Spinal cord (tissue), 10 donors: Measurements from ENCODE around the gene PPFIBP2. TPM values are rescaled to one million over a fixed set of nuclear protein-coding genes. Genes with fewer than 3 reads are reported as not detected.
A peak's percentile ranks its signal among the peaks of the same experiment; 100 is the strongest.

ENCODE experiments used
- DNase-seq, 6 donors: peaks; one replicate each; pipeline versions ENCODE4 v3.0.0 to v3.0.0-alpha.2; 2013 to 2015; ENCODE audit warnings: low spot score in 6 of 6, low read depth in 4 of 6
- H3K27ac ChIP-seq: one replicate; pipeline ENCODE4 v1.5.1; 2013; ENCODE audit warnings: low read depth, low read length, control low read depth
- H3K27me3 ChIP-seq: one replicate; pipeline ENCODE4 v1.6.1; 2013; ENCODE audit warnings: low read length; ENCODE audit not compliant: control insufficient read depth, insufficient read depth
- H3K36me3 ChIP-seq: one replicate; pipeline ENCODE4 v1.6.1; 2013; ENCODE audit warnings: low read length; ENCODE audit not compliant: control insufficient read depth, insufficient read depth
- H3K4me1 ChIP-seq: one replicate; pipeline ENCODE4 v1.6.1; 2013; ENCODE audit warnings: low read length; ENCODE audit not compliant: control insufficient read depth, insufficient read depth
- H3K4me3 ChIP-seq: one replicate; pipeline ENCODE4 v1.5.1; 2013; ENCODE audit warnings: low read depth, low read length, control low read depth
- H3K9me3 ChIP-seq: one replicate; pipeline ENCODE4 v1.6.1; 2013; ENCODE audit warnings: low read length; ENCODE audit not compliant: control insufficient read depth, insufficient read depth
- WGBS: methylation state at CpG from one replicate; pipeline ENCODE4 v1.1.5; 2013; ENCODE audit warnings: missing lambda C conversion rate; ENCODE audit not compliant: insufficient coverage; 5-methylcytosine and 5-hydroxymethylcytosine counted together
- polyA plus RNA-seq, 2 donors: library from polyadenylated mRNA; unstranded; fragments of 120-200 nt; gene quantifications; one replicate each; pipeline ENCODE4 v1.2.1, GENCODE V29; 2013; ENCODE audit not compliant: insufficient read length in 2 of 2
- total RNA-seq, 2 donors: library from RNA; depleted of rRNA in 1 of 2; stranded (reverse); fragments of 120-200 nt in 1 of 2; fragments of >200 nt in 1 of 2; gene quantifications; one replicate each; pipeline versions ENCODE4 v1.2.3 to v1.2.4, GENCODE V29; 2013 to 2014
- donor health status: healthy.

PPFIBP2 gene
- total and polyA plus RNA-seq, 4 donors = 14.3 to 23.8 (median 19.1) TPM

GRCh38 chr11:7486098-7486780 lies 27.6 kb upstream of the PPFIBP2 start:
- Histone ChIP-seq H3K4me3 (peak overlapping the region; percentile 30), H3K27me3 (no peaks in the 10 kb centered on the region), H3K27ac (no peak overlapping the region), H3K36me3 (no peaks in the 10 kb centered on the region), H3K4me1 (peaks cover 5% of the 10 kb centered on the region), H3K9me3 (no peaks in the 10 kb centered on the region)
- WGBS = 75% methylated on average over 1 of the region's 2 CpGs
- peak in 1 of 6 donors; percentile 31 for DNase-seq

- DNase-seq = peak in 1 of 6 donors; percentile 61
- Histone ChIP-seq H3K4me1 (peaks cover 5% of the 10 kb centered on the region), H3K9me3 (no peaks in the 10 kb centered on the region), H3K4me3 (peak overlapping the region; percentile 30), H3K27ac (no peak overlapping the region), H3K27me3 (no peaks in the 10 kb centered on the region), H3K36me3 (no peaks in the 10 kb centered on the region)
- WGBS = 46% methylated on average over 4 of the region's 6 CpGs
Measured at GRCh38 chr11:7486781-7487140, 27.0 kb upstream of the PPFIBP2 start.

GRCh38 chr11:7487360-7487759 lies 26.4 kb upstream of the PPFIBP2 start:
- WGBS = no CpG with 5 or more reads among the region's 2 CpGs
- no peak overlapping the region for H3K27ac ChIP-seq
- no peaks in the 10 kb centered on the region for H3K9me3 ChIP-seq
- no peaks in the 10 kb centered on the region for H3K36me3 ChIP-seq
- DNase-seq = no peak
- no peaks in the 10 kb centered on the region for H3K27me3 ChIP-seq
- peaks cover 5% of the 10 kb centered on the region for H3K4me1 ChIP-seq
- H3K4me3 ChIP-seq = no peak overlapping the region

- H3K36me3 ChIP-seq = no peaks in the 10 kb centered on the region
- no CpG with 5 or more reads among the region's 1 CpG for WGBS
Measured at GRCh38 chr11:7488681-7489080, 25.1 kb upstream of the PPFIBP2 start.

GRCh38 chr11:7489376-7489775 lies 24.4 kb upstream of the PPFIBP2 start:
- no peaks in the 10 kb centered on the region for H3K9me3 ChIP-seq
- 92% methylated on average over 2 of the region's 2 CpGs for WGBS
- H3K4me3 ChIP-seq = no peak overlapping the region
- no peaks in the 10 kb centered on the region for H3K27me3 ChIP-seq
- H3K27ac ChIP-seq = no peak overlapping the region
- peaks cover 5% of the 10 kb centered on the region for H3K4me1 ChIP-seq
- H3K36me3 ChIP-seq = no peaks in the 10 kb centered on the region
- no peak for DNase-seq

More at GRCh38 chr11:7488681-7489080, 25.1 kb upstream of the PPFIBP2 start:
- Histone ChIP-seq H3K27me3 (no peaks in the 10 kb centered on the region), H3K4me3 (no peak overlapping the region), H3K9me3 (no peaks in the 10 kb centered on the region), H3K4me1 (peaks cover 5% of the 10 kb centered on the region), H3K27ac (no peak overlapping the region)
- no peak for DNase-seq

GRCh38 chr11:7490054-7490453 lies 23.7 kb upstream of the PPFIBP2 start:
- Histone ChIP-seq H3K27me3 (no peaks in the 10 kb centered on the region), H3K4me3 (no peak overlapping the region), H3K36me3 (no peaks in the 10 kb centered on the region), H3K9me3 (no peaks in the 10 kb centered on the region), H3K4me1 (peaks cover 5% of the 10 kb centered on the region), H3K27ac (no peak overlapping the region)
- WGBS = 100% methylated on average over 3 of the region's 4 CpGs
- DNase-seq = no peak

- H3K9me3 ChIP-seq = no peaks in the 10 kb centered on the region
- H3K4me3 ChIP-seq = no peak overlapping the region
- peaks cover 5% of the 10 kb centered on the region for H3K4me1 ChIP-seq
- no peak overlapping the region for H3K27ac ChIP-seq
- no peak for DNase-seq
- no peaks in the 10 kb centered on the region for H3K27me3 ChIP-seq
- 100% methylated on average over 1 of the region's 1 CpG for WGBS
- no peaks in the 10 kb centered on the region for H3K36me3 ChIP-seq
Measured at GRCh38 chr11:7490535-7490934, 23.3 kb upstream of the PPFIBP2 start.

- H3K4me3 ChIP-seq = no peak overlapping the region
Measured at GRCh38 chr11:7492253-7492652, 21.5 kb upstream of the PPFIBP2 start.

GRCh38 chr11:7493670-7494069 lies 20.1 kb upstream of the PPFIBP2 start:
- Histone ChIP-seq H3K4me3 (no peak overlapping the region), H3K36me3 (no peaks in the 10 kb centered on the region), H3K27ac (no peak overlapping the region), H3K27me3 (no peaks in the 10 kb centered on the region), H3K4me1 (no peaks in the 10 kb centered on the region), H3K9me3 (no peaks in the 10 kb centered on the region)
- WGBS = no CpG with 5 or more reads among the region's 2 CpGs
- no peak for DNase-seq

More at GRCh38 chr11:7492253-7492652, 21.5 kb upstream of the PPFIBP2 start:
- no peak for DNase-seq
- H3K27me3 ChIP-seq = no peaks in the 10 kb centered on the region
- no peaks in the 10 kb centered on the region for H3K9me3 ChIP-seq
- no peaks in the 10 kb centered on the region for H3K36me3 ChIP-seq
- H3K4me1 ChIP-seq = no peaks in the 10 kb centered on the region
- H3K27ac ChIP-seq = no peak overlapping the region
- WGBS = no CpG with 5 or more reads among the region's 1 CpG

- no peak overlapping the region for H3K27ac ChIP-seq
- no peak overlapping the region for H3K4me3 ChIP-seq
- peak in 1 of 6 donors; percentile 41 for DNase-seq
- no peaks in the 10 kb centered on the region for H3K9me3 ChIP-seq
- no peaks in the 10 kb centered on the region for H3K36me3 ChIP-seq
- H3K27me3 ChIP-seq = no peaks in the 10 kb centered on the region
- 100% methylated on average over 2 of the region's 5 CpGs for WGBS
- no peaks in the 10 kb centered on the region for H3K4me1 ChIP-seq
Measured at GRCh38 chr11:7494086-7494745, 19.6 kb upstream of the PPFIBP2 start.
